COLO829 (cell line): ENCODE results near the gene TBX18.

Experiments
- DNase-seq: peaks from one replicate; pipeline ENCODE4 v3.0.0; 2012; ENCODE audit warnings: low spot score

Gene TBX18

DNA sequence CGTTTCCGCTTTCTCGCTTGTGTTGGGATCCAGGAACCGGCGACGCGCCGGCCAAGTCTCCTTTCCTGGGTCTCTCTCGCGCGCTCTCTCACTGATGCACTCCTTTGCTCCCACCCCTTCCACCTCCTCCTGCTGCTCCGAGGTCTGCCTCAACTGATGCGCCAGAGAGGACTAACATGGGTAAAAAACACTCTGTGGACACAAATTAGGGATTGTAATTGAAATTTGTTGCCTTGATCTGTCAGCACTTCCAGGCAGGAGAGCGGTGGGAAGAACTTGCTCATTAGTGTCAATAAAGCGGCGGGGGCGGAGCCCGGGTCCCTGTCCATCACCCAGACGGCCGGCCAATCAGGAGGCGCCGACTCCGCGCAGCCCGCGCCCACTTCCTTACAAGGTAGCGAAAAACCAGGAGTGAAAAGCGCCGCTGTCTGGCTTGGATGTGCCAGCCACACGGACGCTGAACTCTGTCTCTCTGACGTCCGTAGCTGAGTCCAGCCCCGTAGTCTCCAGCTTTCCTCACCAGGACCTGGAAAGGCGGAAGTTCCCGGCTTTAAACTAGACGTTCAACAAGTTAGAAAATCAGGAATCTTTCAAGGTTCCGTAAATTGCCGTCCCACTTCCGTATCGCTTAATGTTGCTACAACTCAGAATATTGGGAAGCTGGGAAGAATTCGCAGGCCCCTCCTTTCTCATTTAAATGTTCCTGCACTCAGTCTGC, at the start of gene TBX18:
Gene TBX18, minus strand, starts transcription at position 267 of the 718 bp plus-strand sequence. CDS start 417 bp downstream, outside the sequence.
- peak; percentile 85 for DNase-seq

DNA sequence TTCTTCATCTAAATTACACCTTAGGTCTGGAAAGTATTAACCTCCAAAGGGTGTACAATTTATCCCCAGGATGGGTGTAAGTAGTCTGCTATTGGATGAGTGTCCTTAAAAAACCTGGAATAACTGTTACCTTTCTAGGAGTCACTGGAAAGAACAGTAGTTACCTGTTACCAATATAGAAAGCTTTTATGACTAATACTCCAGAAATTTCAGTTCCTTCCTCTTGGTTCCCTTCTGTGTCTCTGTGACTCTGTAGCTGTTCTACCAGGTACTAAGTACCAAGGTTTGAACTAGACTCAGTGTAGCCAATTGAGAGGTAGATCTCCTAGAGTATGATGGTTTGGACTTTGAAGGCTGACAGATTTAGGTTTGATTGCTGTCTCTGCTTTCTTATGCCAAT, 47.0 kb upstream of the TBX18 start:
- no peak for DNase-seq

DNA sequence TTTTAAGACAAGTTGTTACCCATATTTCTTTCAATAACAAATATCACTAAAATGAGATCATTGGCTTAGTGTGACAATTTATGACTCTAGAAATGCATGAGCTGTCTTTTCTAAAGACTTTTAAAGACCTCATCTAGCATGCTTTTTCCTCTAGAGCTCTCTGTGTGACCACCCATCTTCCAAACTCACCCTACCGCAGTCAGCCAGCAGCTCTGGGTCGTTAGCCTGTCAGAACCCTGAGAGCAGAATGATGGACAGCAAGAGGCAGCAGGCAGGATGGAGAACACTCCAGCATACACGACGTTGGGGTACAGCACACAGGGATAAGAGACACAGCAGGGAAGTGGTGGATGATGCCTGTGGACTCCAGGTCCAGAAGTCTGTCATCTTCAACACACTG, 45.1 kb upstream of the TBX18 start:
- no peak for DNase-seq

DNA sequence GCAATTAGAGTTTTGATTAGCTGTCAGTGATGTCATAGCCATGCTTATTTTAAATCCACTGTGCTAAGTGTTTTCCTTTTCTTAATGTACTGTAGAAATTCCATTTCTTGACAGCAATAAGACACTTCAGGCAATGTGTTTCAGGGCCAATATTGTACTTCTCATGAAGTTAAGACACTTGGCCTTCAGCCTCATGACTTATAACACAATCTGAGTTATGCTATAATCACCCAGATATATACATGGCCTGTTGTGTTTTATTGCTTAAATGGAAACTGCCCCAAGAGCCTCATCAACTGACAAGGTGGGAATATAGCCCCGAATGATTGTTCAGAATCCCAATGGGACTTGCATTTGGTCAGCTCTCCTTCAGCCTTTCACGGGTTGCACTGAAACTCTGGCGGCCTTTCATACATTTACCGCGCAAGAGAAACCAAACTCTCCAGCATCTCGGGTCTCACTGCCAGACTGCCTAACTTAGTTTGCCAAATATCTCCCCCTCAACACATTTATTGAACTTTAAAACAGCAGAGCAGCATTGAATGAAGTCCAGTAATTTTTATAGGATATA, 44.2 kb upstream of the TBX18 start:
- no peak for DNase-seq

DNA sequence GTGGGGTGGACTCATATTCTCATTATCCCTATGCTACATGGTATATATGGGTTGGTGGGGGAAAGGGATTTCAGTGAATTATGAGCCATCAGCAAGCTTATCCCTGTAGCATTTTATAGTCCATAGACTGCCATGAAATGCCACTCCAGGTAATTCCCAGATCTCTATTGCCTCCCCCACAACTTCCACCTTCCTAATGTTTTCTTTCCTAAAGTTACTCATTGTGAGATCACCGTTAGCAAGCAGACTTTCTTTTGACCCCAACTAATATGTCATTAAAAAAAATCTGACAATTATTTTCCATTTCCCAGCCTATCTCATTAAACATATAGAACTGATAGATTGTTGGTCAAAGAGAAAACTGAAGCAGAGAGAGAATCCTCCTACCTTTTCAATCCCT, 40.7 kb upstream of the TBX18 start:
- DNase-seq, result no peak

DNA sequence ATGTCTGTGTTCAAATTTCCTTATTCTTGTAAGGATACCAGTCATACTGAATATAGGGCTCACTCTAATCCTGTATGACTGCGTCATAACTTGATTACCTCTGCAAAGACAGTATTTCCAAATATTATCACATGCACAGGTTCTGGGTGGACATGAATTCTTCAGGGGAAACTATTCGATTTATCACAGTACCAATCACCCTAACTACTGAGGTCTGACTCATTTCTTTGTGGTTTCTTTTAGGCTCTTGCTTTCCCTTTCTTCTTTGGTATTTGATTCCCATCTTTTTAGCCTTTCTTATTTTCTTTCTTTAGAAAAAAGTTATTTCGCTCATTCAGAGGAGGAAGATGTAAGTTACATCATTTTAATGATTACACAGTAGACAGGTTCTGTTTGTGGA, 40.3 kb upstream of the TBX18 start:
- no peak for DNase-seq

DNA sequence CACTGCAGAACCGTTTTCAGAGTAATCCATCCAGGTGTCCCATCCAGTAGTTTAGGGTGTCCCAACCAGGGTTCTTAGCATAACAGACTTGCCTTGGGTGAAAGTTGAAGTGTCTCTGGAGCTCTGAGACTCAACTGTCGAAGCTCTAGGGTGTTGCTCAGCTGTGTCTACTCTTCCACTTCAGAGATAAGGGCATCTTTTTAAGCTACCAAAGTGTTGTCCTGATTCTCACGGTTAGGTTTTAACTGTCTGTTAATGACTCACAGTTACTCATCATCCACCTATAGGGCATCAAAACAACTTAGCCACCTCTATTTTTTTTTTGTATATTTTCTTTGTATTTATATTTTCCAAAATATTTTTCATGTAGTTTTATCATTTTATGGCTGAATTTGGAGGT, 36.9 kb upstream of the TBX18 start:
- no peak for DNase-seq

DNA sequence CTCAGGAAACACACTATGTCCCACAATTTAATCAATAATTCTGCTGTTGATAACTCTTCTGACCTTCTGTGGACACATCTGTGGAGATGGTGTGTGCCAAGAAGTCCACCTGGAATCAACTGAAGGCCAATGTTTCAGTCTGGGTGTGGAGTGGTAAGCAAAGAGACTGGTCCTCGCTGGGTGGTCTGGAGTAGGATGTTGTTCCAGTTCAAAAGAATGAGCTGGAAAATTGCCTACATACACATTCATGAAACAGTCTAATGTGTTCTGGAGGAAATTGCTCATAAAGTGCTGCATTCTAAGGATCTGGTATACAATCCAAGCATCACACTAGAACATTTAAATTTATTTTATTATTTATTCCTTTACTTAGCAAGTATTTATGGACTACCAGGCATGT, 33.9 kb upstream of the TBX18 start:
- DNase-seq, result no peak

DNA sequence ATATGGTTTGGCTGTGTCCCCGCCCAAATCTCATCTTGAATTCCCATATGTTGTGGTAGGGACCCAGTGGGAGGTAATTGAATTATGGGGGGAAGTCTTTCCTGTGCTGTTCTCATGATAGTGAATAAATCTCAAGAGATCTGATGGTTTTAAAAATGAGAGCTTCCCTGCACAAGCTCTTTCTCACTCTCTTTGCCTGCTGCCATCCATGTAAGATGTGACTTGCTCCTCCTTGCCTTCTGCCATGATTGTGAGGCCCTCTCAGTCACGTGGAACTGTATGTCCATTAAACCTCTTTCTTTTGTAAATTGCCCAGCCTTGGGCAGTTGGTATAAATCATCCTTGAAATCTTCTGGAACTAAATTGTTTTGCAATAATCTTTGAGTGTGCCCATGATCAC, 31.9 kb upstream of the TBX18 start:
- no peak for DNase-seq

DNA sequence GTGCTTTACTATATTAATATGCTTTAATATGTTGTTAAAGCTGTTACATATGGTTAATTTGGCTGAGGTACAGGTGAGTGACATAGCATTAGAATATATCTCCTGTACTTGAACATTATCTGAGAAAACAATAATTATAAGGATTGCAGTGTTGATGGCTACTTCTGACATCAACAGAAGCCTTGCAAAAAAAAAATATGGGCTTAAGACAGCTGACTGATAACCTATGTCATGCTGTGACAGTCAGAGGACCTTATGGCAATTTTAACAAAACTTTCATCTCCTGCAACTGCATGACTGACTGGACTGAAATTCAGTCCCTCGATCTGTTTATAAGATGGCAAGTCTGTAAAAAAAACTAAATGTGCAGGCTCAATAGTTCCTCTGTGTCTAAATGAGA, 27.5 kb upstream of the TBX18 start:
- no peak for DNase-seq

DNA sequence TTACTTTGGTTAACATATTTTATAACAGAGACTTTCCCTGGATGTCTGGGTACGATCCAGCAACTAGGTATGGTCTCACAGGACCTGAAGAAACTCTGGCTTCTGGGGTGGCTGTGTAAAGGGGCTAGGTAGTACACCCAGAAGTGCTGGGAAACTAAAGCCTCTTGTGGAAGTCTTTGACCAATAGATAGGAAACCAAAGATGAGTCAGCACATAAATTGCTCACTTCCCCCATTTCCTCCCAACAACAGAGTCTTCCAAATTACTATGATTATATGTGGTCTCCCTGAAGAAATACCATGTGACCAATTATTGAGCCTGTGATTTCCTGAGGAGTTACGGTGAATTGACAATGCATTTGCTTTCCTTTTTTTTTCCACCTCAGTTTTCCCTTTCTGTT, 26.8 kb upstream of the TBX18 start:
- DNase-seq, result peak; percentile 65

DNA sequence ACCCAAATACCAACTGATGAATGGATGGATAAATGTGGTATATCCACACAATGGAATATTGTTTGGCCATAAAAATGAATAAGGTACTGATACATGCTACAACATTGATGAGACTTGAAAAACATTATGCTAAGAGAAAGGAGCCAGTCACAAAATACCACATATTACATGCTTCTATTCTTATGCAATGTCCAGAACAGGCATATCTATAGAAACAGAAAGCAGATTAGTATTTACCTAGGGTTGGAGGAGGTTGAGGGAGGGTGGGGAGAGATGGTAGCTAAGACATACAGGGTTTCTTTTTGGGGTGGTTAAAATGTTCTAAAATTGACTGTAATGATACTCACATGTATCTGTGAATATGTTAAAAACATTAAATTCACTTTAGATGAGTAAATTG, 24.8 kb upstream of the TBX18 start:
- DNase-seq, result no peak

DNA sequence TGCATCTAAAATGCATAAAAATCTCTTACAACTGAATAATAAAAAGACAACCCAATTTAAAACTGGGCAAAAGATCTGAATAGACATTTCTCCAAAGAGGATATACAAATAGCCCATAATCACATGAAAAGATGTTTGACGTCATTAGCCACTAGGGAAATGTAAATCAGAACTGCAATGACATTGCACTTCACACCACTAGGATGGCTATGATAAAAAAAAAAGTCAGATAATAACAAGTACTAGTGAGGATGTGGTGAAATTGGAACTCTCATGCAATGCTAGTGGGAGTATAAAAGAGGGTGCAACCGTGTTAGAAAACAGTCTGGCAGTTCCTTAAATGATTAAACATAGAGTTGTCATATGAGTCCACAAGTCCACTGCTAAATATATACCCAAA, 24.3 kb upstream of the TBX18 start:
- no peak for DNase-seq

DNA sequence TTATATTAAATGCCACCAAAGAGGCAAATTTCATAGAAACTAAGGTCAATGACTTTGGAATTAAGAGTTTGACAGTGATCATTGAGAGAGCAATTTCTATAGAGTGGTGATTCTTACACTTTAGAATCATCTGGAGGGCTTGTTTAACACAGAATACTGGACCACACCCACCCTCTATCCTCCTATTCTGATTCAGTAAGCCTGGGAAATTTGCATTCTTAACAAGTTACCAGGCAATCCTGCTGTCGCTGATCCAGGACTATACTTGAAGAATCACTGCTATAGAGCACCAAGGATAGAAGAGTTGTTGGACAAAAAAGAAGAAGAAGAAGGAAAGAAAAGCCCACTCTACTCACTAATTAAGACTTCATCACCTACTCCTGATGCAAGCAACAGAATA, 21.3 kb upstream of the TBX18 start:
- DNase-seq, result no peak

DNA sequence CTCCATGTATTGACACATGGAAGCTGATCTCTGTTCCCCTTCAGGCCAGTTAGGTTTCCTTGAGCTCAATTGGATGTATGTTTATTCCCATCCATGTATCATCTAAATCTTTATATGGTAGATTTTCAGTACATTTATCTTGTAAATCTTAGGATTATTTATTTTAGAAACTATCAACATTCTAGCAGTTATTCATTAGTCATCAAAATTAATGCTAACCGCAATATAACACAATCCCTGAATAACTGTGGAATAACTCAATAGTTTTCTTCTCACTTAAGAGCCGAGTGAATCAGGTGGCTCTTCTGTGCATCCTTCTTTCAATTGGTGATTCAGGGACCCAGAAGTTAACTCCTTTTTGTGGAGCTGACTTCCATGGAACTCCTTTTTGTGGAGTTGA, 15.5 kb upstream of the TBX18 start:
- DNase-seq, result no peak

DNA sequence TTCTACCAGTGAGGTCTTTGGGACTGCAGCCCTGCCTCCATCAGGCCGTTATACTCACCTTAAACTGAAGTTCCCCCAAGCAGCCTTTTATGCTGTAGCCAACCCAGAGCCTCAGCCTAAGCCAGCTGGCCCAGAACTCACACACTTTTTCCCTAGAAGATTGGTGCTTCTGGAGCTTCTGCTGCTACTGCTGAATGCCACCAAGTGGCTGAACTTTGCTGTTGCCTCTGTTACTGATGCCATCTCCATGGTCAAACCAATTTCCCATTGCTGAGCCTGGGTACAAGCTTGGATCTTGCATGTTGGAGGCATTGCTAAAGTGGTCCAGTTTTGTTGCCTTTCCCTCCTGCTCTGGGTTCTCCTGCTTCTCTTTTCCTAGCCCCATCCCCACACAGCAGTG, 15.0 kb upstream of the TBX18 start:
- no peak for DNase-seq

DNA sequence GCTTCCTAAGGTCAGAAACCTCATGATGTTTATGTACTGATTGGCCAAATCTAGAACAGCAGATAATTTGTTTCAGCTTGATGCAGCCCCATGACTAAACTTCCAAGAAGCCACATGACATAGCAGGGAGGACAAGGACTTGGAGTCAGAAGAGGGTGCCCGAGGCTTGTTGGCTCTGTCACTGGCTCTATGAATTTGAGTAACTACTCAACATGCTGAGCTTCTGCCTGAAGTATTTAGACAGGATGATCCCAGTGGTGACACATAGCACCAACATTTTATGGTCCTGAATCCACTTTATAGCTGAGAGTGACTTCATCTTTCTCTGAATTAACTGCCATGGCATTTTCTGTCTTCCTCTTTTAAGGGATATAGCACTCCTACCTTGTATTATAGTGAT, 13.5 kb upstream of the TBX18 start:
- no peak for DNase-seq

DNA sequence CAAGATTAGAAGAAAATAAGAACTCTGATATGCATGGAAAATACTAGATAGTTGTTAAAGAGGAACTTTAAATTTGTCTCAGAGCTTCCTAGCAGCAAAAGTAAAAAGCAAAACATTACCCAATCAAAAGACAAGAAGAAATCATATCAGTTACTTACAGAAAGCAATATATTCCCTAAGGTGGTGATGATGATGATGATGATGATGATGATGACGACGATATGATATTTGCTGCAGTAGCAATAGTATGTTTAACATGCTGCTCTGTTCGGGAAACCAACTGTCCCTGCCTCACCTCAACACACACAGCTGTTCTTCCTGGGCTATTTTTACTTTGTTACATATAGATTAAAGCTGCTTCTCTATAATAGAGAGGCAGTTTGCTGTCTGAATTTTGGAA, 12.0 kb upstream of the TBX18 start:
- no peak for DNase-seq

DNA sequence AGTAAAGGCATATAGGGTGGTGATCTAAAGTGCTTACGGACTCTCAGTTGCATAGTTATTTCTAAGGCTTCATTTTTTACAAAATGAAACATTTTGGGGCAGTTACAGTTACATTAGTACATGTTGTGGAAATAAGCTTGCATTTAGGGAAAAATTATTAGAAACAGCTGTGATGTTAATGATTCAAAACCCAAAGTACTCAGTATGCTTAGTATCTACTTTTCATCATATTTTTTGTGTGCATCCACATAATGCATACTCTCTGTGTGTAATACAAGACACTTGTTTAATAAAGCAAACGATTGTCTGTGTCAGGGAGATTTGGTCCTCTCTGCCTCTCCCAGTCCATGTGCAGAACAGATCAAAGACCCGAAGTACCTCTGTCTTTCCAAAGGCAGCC, 11.4 kb upstream of the TBX18 start:
- no peak for DNase-seq

DNA sequence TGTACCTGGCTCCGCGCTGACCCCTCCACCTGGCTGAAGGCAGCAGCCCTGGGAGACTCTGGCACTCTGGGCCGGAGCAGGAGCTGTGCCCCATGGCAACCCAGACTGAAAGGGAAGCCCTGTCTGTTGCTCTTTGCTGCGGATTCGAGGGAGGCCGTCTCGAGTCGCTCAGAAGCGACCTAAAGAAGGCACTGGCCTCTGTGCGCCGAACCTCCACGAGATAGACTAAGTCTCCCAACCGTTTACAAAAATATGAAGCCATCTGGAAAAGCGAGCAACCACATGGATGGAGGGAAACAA, 10.5 kb upstream of the TBX18 start:
- DNase-seq, result no peak

DNA sequence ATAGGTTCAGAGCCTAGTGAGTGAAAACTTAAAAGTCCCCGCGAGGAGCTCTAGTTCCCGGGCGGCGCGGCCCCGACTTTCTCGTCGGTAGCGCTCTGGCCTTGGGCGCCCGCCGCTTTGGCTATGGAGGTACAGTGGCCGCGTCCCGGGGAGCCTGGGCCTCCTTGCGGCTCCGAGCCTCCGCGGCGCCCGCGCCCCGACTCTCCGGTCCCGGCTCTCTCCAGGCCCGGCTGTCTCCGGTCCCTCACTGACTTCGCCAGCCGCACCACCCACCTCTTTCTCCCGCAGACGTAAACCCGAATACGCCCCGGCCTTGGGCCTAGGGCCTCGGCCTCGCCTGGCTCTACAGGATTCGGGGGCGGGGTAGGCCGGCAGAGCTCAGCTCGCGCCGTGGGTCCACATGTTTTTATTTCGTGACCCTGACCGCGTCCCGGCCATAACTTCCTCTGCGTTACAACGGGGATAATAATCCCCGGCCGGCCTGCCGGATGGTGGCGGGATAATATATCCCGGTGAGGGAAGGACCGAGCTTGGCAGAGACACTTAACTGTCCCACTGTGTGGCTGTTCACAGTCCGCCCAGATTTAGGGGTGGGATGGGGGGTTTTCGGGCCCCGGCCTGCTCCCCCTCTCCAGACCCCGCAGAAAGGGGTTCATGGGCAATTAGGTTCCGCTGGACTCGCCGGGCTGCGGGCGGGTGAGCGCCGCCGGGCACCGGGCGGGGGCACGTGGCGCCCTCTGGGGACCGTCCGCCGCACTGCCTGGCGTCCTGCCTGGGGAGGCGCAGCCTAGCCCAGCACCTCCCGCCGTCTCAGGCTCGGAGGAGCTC, 10.0 kb upstream of the TBX18 start:
- DNase-seq, result no peak

DNA sequence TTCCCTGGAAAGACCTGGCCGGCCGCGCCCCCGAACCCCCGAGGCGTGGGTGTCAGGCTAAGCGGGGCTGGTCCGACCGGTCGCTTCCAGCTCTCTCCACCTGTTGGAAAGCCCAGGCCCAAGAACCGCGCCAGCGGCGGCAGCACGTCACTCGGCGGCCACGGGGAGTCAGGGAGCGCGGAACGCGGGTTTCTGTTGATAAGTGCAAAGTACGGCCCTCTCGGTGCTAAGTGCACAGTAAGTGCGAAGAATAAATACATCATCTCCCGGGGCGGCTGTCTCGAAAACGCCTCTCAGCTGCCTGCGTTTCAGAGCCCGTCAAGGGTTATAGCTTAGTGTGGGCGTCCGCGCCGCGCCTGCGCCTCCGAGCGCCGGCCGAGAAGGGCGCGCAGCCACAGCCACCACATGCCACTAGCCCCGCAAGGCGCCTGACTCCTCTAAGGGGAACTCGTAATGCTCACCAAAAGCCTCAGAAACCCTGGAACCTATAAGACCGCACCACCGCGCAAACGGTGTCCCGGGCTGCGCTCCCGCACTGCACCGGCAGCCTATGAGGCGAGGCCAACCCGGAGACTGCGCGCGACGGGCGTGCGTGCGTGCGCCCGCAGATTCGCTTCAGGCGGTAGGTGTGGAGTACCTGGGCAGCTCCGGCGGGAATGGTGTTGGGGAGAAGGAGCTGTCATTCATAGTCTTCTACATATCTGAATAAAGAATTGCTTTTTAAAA, 9.2 kb upstream of the TBX18 start:
- DNase-seq, result no peak

DNA sequence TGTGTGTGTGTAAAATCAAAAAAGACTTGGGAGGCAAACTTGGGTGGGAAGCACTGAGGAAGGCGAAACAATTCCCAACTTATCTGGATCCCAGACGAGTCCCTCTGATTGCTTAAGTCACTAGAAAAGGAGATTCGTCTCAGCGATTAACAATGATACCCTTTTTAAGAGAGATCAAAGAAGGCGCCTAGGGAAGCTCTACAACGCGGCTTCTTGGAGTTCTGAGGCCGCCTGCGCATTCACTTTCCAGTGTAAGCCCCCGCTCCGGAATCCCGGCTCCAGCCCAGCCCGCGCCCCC, 8.7 kb upstream of the TBX18 start:
- DNase-seq, result no peak
